GM19193 (cell line): ENCODE measurements around the gene BTBD1.

Source experiments
- POLR2A ChIP-seq: IDR thresholded peaks from 4 replicates; pipeline ENCODE4 v1.6.1; 2011; ENCODE audit not compliant: insufficient read depth, insufficient read length; ENCODE audit errors: extremely low read depth

BTBD1 gene

DNA sequence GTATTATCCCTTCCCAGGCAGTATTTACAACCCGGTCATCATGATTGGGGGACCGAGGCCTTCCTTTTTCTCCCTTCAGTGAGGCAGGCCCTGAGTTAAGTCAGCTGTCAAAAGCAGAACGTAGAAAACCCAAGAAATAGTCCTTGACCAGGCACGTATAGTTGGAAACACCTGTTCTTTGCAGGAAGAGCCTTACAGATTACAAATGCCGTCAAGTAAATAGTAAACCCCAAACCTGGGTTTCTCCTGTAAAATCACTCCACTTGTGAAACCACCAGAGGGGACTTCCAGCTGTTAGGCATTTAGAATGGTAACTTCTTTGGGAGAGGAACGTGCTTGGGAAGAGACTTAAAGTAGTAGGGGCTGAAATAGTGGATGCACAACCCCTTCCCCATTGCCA is 1.0 kb upstream of the BTBD1 start:
- no peak for TF ChIP-seq POLR2A

- no peak for TF ChIP-seq POLR2A
Observed at GRCh38 chr15:83067638-83067962, 548 bp upstream of the BTBD1 start.

GRCh38 chr15:83066034-83066733 is 868 bp downstream of the BTBD1 start:
- no peak for TF ChIP-seq POLR2A

DNA sequence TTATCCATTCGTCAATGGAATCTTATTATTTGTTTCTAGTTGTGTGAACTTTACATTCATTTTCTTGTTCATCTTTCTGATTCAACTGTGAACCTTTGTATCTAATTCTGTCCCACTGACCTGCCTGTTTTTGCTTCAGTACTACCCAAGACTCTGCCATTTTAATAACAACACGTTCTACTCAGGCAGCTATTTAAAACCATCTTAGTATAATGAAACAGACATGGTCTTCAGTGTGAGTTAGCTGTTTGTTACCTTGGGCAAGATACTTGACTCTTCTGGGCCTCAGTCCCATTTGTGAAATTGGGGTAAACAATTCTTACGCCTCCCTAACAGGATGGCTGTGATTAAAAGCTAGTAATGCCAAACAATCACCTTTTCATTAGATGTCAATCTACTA is 1.6 kb downstream of the BTBD1 start:
- no peak for TF ChIP-seq POLR2A

- TF ChIP-seq POLR2A = no peak
Observed at GRCh38 chr15:83064859-83065258, 2.2 kb downstream of the BTBD1 start.

- no peak for TF ChIP-seq POLR2A
Observed at GRCh38 chr15:83063551-83063950, 3.5 kb downstream of the BTBD1 start.

GRCh38 chr15:83062768-83063180 is 4.3 kb downstream of the BTBD1 start:
- no peak for TF ChIP-seq POLR2A

DNA sequence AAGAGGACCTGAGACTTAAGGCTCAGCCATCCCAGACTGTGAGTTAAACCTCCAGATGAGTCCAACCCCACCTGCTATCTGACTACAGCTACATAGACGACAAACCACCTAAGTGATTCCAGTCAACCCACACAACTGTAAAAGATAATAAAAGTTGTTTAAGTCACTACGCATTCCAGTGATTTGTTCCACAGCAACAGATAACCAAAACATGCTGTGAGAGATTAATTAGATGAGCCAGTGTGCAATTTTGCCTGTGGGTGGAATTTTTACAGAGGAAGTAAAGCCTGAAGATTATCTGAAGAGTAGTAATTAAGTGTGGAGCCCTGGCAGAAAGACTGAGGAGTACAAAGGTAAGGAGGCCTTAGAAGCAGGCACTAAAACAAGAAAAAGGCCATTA is 5.4 kb downstream of the BTBD1 start:
- no peak for TF ChIP-seq POLR2A

DNA sequence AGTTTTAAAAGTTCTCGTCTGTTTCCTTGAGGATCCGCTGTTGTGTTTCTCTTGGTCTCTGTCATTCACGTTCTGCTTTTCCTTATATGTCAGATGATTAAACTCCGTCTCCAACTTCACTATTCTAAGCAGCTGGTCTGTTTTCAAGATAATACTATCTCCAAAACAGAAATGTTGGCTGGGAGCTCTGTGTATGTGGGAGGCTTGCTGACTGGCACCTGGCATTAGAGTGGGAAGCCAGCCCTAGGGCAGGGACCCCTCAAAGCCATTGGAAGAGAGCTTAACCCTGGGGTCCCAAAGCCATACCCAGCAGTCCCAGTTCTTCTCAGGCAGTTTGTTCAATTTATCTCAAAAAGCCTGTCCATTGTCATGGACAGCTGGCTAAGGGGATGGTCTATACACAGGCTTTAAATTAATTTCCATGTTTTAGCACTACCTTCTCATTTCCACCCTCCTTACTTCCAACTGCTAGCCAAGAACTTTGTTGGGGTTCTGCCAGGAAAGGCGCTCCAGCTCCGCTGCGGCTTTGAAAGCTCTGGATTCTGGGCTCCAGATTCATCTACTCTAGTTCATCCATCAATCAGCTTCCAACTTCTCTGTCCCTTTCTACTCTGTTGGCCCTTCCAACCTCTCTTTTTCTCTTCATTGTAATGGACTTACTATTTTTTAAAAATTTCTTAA is 9.2 kb downstream of the BTBD1 start:
- TF ChIP-seq POLR2A = no peak

DNA sequence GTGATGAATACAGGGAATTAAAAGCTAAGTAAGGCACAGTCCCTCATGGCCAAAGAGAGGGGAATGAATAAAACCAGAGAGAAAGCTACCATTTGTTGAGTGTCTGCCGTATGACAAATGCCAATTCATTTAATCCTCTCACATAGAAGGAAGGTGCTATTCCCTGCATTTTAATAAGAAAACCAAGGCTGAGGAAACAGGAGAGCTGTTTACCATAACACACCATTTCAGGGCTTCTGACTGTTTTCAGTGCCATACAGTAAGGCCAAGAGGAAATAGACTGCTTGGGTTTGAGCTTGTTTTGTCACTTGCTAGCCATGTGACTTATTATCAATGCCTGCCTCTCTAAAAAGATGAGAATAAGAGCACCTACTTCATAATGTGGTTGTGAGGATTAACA is 10.1 kb downstream of the BTBD1 start:
- TF ChIP-seq POLR2A = no peak

DNA sequence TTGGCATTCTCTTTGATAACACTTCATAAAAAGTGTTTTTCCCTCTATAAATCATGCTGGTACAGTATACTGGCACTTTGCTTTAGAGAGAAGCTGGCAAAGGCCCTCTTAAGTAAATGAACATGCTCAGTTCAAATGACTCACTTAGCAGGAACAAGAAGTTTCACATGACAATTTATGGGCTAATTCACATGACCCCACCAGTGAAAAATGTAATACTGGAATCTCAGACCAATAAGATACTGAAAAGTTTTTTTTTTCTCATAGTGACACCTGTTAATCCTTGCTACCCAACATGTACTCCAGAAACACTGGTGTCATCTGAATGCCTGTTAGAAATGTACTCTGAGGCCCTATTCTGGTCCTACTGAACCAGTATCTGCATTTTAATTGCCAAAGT is 13.9 kb downstream of the BTBD1 start:
- TF ChIP-seq POLR2A = no peak

GRCh38 chr15:83046558-83047127 is 20.4 kb downstream of the BTBD1 start:
- TF ChIP-seq POLR2A = no peak

- TF ChIP-seq POLR2A = no peak
Observed at GRCh38 chr15:83044156-83044555, 22.9 kb downstream of the BTBD1 start.

GRCh38 chr15:83039206-83039605 is 27.8 kb downstream of the BTBD1 start:
- no peak for TF ChIP-seq POLR2A

- TF ChIP-seq POLR2A = no peak
Observed at GRCh38 chr15:83036253-83036652, 30.8 kb downstream of the BTBD1 start.

DNA sequence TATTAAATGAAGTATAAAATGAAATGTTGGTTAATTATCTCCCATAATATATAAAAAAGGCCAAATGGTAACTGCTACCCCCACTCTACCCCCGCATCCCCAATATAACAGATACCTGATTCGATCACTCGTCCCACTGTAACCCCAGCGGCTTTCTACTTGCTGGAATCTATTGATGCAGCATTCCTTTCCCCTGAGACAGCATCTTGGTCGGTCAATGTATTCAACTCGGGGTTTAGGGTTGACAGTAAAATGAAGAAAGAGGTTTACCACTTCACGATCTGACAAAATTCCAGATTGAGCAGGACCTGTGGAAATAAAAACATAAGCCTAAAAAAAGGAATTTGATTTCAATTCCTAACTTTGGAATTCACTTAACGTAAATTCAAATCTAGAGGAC is 37.0 kb downstream of the BTBD1 start:
- no peak for TF ChIP-seq POLR2A
